ENCODE results near the gene SMTNL2.

The SMTNL2 gene

DNA sequence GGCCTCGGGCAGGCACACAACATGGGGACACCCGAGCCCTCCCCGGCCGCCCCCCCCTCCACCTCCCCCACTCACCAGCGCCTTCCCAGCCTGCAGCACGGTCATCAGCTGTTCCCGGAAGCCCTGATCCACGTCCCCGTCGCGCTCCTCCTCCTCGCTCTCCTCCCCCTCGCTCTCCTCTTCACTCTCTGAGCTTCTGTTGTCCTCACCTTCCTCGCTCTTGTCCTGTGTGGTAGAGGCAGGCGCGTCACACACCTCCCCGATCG, 39.4 kb upstream of the SMTNL2 start:
- no peak overlapping the region for H3K27ac ChIP-seq
- no peak for DNase-seq (ENCODE audit: low read depth, low spot score)

DNA sequence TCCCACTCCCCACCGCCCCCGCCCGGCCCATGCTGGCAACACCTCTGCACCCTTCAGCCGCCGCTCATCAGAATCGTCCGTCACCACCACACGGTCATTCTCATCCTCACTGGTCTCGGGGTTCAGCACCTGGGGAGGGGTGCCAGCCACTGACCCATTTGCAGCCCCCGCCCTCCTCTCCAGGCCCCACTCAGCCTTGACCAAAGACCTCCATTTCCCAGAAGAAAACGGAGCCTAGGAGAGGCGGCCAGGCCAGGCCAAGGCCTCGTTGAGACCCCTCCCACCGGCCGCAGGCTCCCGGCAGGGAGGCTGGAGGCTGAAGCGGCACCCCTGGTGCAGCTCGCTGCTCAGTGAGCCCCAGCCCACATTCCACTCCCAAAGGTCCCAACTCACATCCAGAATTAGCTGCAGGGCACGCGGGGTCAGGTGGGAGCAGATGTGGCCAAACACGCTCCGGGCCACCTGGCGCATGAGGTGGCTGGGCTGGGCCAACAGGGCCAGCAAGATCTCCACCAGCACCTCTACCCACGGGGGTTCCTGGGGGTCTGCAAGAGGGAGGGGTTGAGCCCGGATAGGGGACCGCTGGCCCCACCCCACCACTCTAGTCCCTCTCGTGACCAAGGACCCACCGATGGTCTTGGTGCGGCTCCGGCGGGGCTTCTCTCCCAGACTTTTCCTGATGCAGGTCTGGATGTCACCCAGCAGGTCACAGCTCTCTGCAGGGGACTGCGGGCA, 38.9 kb upstream of the SMTNL2 start:
- DNase-seq (ENCODE audit: low read depth, low spot score) = no peak

DNA sequence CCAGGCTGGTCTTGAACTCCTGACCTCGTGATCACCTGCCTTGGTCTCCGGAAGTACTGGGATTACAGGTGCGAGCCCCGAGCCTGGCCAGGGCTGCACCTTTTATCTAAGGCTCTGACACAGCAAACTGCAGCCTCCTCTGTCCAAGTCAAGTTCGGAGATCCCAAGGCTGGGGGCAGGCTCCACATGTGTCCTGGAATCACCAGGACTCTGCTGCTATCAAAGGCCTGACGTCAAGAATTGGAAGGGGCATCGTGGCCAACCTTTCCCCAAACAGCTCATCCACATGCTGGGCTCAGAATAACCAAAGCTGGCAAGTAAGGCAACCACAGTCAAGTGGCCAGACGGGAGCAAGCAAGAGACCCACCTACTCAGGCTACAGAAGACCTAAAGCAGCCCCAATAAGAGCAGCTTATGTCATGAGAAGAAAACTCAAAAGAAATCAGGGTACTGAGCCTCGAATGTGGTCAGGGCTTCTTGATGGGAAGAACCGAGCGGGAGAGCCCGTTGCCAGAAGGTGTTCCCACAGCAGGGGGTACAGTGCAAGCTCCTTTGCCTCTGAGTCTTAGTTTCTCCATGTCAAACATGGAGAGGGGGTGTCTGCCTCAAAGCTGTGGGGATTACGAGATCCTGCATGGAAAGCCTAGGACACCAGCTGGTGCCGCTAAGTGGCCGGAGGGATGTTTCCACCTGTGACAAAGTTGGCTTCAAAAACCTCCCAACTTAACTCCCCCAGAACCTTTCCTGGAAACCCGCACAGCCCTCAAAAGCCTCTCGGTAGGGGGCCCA, 37.0 kb upstream of the SMTNL2 start:
- no peak overlapping the region for H3K27ac ChIP-seq
- DNase-seq (ENCODE audit: low read depth, low spot score) = no peak

More for the DNA sequence above, 38.9 kb upstream of the SMTNL2 start:
- H3K27ac ChIP-seq = no peak overlapping the region

DNA sequence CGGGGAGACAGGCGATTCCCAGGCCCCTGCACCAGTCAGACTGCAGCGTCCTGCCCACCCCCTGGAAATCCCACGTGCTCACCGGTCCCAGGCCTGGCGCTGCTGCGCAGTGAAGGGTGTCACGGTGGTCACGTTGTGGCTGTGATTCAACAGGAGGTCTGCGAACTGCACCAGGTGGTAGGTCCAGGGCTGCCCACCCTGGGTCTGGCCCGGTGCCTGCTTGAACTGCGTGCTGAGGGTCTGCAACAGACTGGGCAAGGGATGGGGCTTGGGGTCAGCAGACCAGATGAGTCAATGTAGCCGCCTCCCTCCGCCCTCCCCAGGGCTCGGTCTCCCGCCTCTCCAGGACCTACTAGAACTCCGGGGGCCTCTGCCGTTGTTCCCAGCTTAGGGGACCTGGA, 36.3 kb upstream of the SMTNL2 start:
- no peak for DNase-seq (ENCODE audit: low read depth, low spot score)

GRCh38 chr17:4548721-4549531, 35.4 kb upstream of the SMTNL2 start:
- no peak for DNase-seq (ENCODE audit: low read depth, low spot score)
- H3K27ac ChIP-seq = no peak overlapping the region

More for the DNA sequence above, 36.3 kb upstream of the SMTNL2 start:
- H3K27ac ChIP-seq = no peak overlapping the region

DNA sequence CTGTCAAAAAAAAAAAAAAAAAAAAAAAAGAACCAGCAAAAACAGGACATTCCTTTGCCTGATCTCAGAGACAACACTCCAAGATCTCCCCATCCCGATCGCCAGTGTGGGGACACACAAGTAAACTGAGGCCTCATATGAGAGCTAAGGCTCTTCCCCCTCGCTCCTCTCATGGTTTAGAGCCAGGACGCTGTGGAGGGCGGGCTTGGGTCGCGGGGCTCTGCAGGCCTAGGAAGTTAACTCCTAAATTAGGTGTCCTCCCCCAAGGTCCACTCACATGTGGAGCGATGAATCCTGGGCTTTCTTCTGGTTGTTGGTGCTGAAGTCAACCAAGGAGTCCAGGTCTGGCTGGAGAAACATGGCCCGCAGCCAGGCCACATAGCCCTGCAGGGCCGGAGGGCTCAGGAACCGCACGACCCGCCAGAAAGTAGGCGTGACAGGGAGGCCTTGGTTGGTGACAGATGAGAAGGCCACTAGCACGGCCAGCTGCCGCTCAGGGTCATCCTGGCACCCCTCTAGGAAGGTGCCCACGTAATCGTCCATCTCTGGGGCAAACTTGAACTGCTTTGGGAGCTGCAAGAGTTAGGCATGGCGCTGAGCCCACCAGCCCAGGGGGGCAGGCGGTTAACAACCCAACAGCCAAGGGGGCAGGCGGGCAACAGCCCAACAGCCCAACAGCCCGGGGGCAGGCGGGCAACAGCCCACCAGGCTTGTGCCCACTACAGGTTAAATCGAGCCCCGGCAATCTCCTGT, 34.4 kb upstream of the SMTNL2 start:
- DNase-seq (ENCODE audit: low read depth, low spot score) = no peak
- H3K27ac ChIP-seq = no peak overlapping the region

GRCh38 chr17:4550534-4551039, 33.7 kb upstream of the SMTNL2 start:
- no peak for DNase-seq (ENCODE audit: low read depth, low spot score)
- no peak overlapping the region for H3K27ac ChIP-seq

DNA sequence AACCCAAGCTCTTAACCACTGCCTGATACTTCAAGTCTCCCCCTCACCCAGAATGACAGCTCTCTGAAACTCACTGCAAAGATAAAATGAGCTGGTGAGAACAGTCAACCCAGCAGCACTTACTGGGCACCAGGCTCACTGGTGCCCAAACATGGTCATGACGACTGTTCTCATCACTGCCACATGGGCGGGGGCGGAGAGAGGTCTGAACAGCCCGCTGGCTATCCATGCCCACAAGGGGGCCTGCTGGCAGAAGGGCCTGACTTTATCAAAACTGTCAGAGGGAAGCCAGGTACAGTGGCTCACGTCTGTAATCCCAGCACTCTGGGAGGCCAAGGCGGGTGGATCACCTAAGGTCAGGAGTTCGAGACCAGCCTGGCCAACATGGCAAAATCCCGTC, 33.2 kb upstream of the SMTNL2 start:
- H3K27ac ChIP-seq = no peak overlapping the region
- no peak for DNase-seq (ENCODE audit: low read depth, low spot score)

GRCh38 chr17:4551796-4552525, 32.4 kb upstream of the SMTNL2 start:
- DNase-seq (ENCODE audit: low read depth, low spot score) = no peak
- H3K27ac ChIP-seq = no peak overlapping the region

DNA sequence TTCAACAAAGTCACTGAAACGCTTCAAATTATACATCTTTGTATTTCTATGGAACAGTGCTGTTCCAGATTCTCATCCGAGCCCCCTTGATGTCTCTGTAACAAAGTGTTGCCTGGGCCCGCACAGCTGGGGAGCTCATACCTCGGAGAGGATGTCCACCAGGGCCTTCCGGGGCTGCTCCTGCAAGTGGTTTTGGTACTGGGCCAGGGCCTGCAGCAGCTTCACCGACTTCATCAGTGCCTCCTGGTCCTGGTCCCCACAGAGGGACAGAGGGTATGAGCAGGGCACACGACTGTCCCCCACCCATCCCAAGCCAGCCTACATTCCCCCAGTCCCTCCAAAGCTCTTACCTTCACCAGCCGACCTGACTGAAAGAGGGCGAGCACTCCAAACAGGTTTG, 30.7 kb upstream of the SMTNL2 start:
- no peak for DNase-seq (ENCODE audit: low read depth, low spot score)
- no peak overlapping the region for H3K27ac ChIP-seq

DNA sequence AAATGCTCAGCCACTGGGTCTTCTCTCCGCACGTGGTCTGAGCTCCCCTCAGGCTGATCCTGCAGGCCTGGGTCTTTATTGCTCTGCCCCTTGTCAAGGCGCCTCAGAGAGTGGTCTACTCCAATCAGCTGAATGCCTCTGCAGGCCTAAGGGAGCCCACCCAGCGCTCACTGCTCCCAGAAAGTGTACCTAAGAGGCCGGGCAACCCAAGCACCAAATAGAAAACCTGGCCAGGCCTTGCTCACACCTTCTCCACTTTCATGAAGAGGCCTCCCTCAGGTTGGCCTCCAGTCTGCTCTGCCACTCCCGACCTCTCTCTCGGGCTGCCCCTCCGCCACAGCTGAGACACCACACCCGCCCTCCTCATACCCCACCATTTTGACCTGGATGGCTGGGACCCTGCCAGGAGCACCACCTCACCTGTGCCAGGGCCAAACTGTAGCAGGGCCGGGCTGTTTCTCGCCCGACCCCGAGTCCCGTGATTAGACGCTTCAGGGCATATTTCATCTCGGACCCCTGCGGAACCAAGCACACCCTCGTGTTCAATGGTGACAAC, 29.8 kb upstream of the SMTNL2 start:
- DNase-seq (ENCODE audit: low read depth, low spot score) = no peak
- H3K27ac ChIP-seq = peak overlapping the region; percentile 64

GRCh38 chr17:4554997-4555799, 29.1 kb upstream of the SMTNL2 start, which contains the start of gene MYBBP1A:
Gene MYBBP1A (minus strand): TSS chr17:4555384. CDS start chr17:4555324, 60 bp downstream.
- DNase-seq (ENCODE audit: low read depth, low spot score) = peak; percentile 63
- peak within 1 kb of the TSS; percentile 64 for H3K27ac ChIP-seq

- DNase-seq (ENCODE audit: low read depth, low spot score) = no peak
- H3K27ac ChIP-seq = peak overlapping the region; percentile 64
Measured at GRCh38 chr17:4555873-4556759, 28.2 kb upstream of the SMTNL2 start.

DNA sequence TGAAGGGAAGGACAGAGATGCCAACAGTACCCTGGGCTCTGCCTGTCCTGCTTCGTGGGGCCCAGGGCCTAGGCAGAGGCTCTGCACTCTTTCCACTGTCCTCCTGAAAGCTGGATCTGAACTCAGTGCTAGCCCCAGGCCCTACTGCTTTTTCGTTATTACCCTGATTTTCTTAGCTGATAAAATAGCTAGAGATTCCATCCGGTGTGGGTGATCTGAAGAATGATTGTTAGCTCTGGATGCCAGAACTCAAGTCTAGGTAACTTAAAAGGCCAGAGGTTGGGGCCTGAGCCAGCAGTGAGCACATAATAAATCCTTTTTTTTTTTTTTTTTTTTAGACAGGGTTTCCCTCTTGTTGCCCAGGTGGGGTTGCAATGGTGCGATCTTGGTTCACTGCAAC, 27.3 kb upstream of the SMTNL2 start:
- DNase-seq (ENCODE audit: low read depth, low spot score) = no peak
- H3K27ac ChIP-seq = no peak overlapping the region

DNA sequence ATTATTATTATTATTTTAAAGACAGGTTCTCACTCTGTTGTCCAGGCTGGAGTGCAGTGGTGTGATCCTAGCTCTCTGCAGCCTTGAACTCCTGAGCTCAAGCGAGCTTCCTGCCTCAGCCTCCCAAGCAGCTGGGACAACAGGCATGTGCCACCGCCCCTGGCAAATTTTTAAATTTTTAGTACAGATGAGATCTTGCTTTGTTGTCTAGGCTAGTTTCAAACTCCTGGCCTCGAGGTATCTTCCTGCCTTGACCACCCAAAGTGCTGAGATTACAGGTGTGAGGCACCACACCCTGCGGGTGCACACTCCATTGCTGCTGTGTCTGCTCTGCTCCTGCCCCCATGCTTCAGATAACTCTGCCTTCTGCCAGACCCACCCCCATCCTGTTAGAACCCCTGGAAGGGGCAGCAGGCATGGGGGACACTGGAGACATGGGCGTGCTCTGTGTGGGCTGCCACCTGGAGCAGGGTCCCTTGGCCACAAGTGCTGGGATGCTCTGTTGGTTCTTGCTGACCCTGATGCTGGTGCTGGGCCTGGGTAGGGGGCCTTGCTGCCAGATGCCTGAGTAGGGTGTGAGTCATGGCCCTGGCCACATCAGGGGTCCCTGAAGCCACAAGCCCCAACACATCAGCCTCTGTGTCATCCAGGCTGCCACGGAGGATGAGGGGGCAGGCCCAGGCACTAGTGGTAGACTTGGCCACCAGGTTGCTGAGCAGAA, 26.5 kb upstream of the SMTNL2 start:
- DNase-seq (ENCODE audit: low read depth, low spot score) = no peak
- H3K27ac ChIP-seq = no peak overlapping the region

DNA sequence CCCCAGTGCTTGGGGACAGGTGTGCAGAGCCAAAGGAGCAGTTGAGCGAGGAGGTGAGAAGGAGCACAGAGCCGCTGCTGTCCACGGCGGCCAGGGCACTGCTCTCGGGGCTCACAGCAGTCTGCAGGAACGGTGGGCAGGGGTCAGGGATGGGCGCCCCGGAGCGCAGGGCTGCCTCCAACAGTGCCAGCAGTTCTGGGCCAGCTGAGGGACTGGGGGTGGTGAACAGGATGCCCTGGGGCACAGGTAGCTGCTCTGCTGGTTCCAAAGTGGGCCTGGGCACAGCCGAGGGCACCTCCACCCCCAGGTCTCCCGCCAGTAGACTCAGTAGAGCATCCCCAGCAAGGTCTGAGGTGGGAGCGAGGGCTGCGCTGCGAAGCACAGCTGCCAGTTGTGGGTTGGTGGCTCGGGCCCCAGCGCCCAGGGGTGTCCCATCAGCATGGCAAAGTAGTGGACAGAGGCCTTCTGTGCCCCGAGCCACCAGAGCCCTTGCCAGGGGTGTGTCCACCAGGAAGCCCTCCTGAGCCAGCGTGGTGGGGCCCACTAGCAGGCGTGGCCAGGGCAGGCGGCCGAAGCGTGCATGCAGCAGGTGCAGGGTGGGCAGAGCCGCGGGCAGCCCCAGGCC, 25.9 kb upstream of the SMTNL2 start:
- no peak for DNase-seq (ENCODE audit: low read depth, low spot score)

More for the DNA sequence above, 25.9 kb upstream of the SMTNL2 start:
- no peak overlapping the region for H3K27ac ChIP-seq
